Measurements from ENCODE around the gene SNX27. TPM values are rescaled to one million over a fixed set of nuclear protein-coding genes. Genes with fewer than 3 reads are reported as not detected.

SNX27 gene
- total RNA-seq, 2 experiments from 2014 or later, result 13.2 to 13.3 TPM

DNA sequence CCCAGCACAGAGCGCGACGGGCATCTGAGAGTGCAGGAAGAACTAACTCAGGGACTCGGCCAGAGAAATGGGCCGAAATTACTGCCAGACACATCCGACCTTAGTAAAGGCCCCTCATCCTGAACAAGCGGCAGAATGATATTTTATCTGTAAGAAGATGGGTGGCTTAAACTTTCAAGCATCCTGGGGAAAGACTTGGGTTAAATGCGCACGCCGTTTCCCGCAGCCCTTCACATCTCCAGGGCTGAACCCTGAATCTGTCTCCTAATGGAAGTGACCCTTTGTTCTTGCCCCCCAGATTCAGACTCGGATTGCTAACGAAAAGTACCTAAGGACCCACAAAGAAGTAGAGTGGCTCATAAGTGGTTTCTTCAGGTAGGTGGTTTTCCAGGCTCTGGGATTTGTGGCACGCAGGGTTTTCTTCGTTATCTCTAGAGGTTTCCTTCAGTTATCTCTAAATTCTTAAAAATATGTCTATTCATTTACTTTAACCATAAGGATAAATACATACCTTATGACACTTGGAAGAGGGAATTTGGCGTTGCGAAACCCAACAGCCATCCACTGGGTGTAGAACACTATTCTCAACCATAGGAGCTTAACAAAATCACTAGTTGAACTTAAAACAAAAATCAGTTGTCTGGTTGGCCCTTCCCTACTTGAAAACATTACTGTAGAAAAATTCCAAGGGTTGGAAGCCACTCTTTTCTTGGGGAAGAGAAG, 110.1 kb downstream of the SNX27 start:
- H3K27ac ChIP-seq (ENCODE audit: low read depth in 1 of 2, low read length in 2 of 2), result no peak overlapping the region
- no peaks in the 10 kb centered on the region for H3K9me3 ChIP-seq (ENCODE audit: control insufficient read depth in 1 of 2, insufficient read depth in 1 of 2, low read length in 2 of 2)
- POLR2A ChIA-PET, result interaction anchor here (1.6 kb wide), 1 partner anchor 41 kb away, joined by 7 read pairs; the partner anchor contains the start of gene MRPL9
- Mint-ChIP-seq H3K36me3 (ENCODE audit: low read depth) (no peaks in the 10 kb centered on the region), H3K27ac (no peak overlapping the region), H3K9me3 (no peaks in the 10 kb centered on the region), H3K4me3 (peak overlapping the region; percentile 76), H3K27me3 (peaks cover 86% of the 10 kb centered on the region), H3K4me1 (ENCODE audit: low read depth) (peaks cover 30% of the 10 kb centered on the region)
- TF ChIP-seq, protein P1, sequence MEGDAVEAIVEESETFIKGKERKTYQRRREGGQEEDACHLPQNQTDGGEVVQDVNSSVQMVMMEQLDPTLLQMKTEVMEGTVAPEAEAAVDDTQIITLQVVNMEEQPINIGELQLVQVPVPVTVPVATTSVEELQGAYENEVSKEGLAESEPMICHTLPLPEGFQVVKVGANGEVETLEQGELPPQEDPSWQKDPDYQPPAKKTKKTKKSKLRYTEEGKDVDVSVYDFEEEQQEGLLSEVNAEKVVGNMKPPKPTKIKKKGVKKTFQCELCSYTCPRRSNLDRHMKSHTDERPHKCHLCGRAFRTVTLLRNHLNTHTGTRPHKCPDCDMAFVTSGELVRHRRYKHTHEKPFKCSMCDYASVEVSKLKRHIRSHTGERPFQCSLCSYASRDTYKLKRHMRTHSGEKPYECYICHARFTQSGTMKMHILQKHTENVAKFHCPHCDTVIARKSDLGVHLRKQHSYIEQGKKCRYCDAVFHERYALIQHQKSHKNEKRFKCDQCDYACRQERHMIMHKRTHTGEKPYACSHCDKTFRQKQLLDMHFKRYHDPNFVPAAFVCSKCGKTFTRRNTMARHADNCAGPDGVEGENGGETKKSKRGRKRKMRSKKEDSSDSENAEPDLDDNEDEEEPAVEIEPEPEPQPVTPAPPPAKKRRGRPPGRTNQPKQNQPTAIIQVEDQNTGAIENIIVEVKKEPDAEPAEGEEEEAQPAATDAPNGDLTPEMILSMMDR (IDR thresholded peaks at IDR 0.05), result no peak
- H3K4me3 ChIP-seq (ENCODE audit: low read length), result peak overlapping the region; percentile 56
- H3K36me3 ChIP-seq (ENCODE audit: insufficient read depth, low read length), result no peaks in the 10 kb centered on the region
- DNase-seq (no peak), ATAC-seq (ENCODE audit: poor library complexity) (no peak)
- CTCF ChIA-PET, result no interaction called here
- intact Hi-C loops (cut with DNase I, micrococcal nuclease), result no loop called here
- peaks cover 21% of the 10 kb centered on the region for H3K4me1 ChIP-seq (ENCODE audit: insufficient read depth, low read length)
- H3K27me3 ChIP-seq (ENCODE audit: control insufficient read depth in 1 of 2, insufficient read depth in 2 of 2, low read length in 2 of 2), result peaks cover 38 to 46% of the 10 kb centered on the region in 2 experiments

DNA sequence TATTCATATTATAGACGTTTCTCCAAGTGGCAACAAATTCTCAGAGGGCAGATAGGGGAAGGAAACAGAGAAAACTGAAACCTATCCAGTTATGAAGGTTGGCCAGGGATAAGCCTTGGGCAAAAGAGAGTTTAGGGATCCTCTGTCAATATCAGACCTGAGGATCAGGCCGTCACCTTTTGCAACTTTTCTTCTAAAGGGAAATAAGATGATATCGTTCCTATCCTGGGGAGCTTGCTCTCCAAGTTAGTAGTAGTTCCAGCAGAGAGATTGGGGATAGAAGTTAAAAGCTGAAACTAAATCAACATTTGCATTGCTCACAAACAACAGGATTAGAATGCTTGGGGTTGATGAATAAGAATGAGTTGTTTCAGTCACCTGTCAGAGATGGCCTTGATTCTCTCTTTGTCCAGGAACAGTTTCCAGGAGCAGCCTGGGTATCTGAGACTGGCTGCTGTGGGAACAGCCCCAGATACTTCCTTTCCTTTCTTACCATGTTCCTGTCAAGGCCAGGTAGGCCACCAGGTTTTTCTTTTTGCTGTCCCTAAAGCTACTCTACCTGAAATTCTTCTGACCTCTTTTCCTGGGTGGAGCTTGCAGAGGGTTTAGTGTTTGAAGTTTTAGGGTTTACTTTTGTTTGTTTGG, 112.0 kb downstream of the SNX27 start:
- Mint-ChIP-seq H3K4me1 (ENCODE audit: low read depth) (peaks cover 20% of the 10 kb centered on the region), H3K36me3 (ENCODE audit: low read depth) (no peaks in the 10 kb centered on the region), H3K27ac (no peak overlapping the region), H3K4me3 (no peak overlapping the region), H3K27me3 (peaks cover 84% of the 10 kb centered on the region), H3K9me3 (no peaks in the 10 kb centered on the region)
- no peak for ATAC-seq (ENCODE audit: poor library complexity)
- H3K4me1 ChIP-seq (ENCODE audit: insufficient read depth, low read length), result peaks cover 16% of the 10 kb centered on the region
- H3K9me3 ChIP-seq (ENCODE audit: control insufficient read depth in 1 of 2, insufficient read depth in 1 of 2, low read length in 2 of 2), result no peaks in the 10 kb centered on the region
- no peak for DNase-seq
- peaks cover 33 to 44% of the 10 kb centered on the region in 2 experiments for H3K27me3 ChIP-seq (ENCODE audit: control insufficient read depth in 1 of 2, insufficient read depth in 2 of 2, low read length in 2 of 2)
- no peak overlapping the region for H3K27ac ChIP-seq (ENCODE audit: low read depth in 1 of 2, low read length in 2 of 2)
- ChIA-PET CTCF (no interaction called here), POLR2A (no interaction called here)
- intact Hi-C loops (cut with DNase I, micrococcal nuclease), result no loop called here
- TF ChIP-seq, protein P1 (IDR thresholded peaks at IDR 0.05), result no peak
- no peaks in the 10 kb centered on the region for H3K36me3 ChIP-seq (ENCODE audit: insufficient read depth, low read length)
- no peak overlapping the region for H3K4me3 ChIP-seq (ENCODE audit: low read length)

DNA sequence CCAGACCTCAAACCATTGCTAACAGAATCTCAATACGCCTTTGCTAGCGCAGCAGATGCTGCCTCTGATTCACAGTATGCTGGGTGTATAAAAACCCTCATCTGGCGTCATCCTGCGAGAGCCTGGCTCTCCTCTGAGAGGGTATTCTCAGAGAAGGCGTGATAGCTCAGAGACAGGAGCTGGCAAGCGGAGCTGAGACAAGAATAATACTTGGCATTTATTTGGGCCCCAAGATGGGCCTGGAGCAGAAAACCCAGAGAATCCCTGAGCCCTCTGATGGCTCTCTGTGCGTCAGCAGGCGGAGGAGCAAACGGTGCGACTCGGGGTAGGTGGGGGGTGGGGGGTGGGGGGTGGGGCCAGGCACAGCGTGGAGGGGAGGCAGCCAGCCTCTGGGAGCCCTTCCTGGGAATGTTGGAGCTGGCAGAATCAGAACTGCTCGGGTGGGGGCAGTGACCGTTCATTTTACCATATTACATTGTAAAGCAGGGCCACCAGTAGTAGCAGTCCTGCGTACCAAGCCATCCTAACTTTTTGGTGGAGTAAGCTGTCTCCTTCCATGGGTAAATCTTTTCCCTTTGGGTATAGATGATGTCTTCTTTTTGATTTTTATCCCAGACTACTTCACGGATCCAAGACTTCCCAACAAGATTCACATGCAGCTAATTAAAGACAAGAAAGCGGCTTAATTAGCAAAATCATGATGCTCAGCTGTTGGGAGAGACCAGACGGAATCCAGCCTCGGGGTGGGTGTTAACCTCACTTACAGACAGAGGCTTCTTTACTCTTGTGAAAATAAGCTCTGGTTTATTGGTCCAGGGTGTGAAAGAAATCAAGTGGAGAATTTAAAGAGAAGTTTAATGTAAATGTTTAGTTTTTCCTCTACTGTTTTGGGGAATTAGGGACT, 116.6 kb downstream of the SNX27 start:
- Histone ChIP-seq H3K27ac (ENCODE audit: low read depth in 1 of 2, low read length in 2 of 2) (no peak overlapping the region), H3K9me3 (ENCODE audit: control insufficient read depth in 1 of 2, insufficient read depth in 1 of 2, low read length in 2 of 2) (no peaks in the 10 kb centered on the region), H3K27me3 (ENCODE audit: control insufficient read depth in 1 of 2, insufficient read depth in 2 of 2, low read length in 2 of 2) (peaks cover 22 to 42% of the 10 kb centered on the region in 2 experiments), H3K4me3 (ENCODE audit: low read length) (no peak overlapping the region), H3K36me3 (ENCODE audit: insufficient read depth, low read length) (no peaks in the 10 kb centered on the region), H3K4me1 (ENCODE audit: insufficient read depth, low read length) (no peaks in the 10 kb centered on the region)
- Mint-ChIP-seq H3K27me3 (peaks cover 73% of the 10 kb centered on the region), H3K9me3 (no peaks in the 10 kb centered on the region), H3K4me1 (ENCODE audit: low read depth) (no peaks in the 10 kb centered on the region), H3K4me3 (no peak overlapping the region), H3K36me3 (ENCODE audit: low read depth) (no peaks in the 10 kb centered on the region), H3K27ac (no peak overlapping the region)
- CTCF ChIA-PET, result no interaction called here
- DNase-seq (no peak), ATAC-seq (ENCODE audit: poor library complexity) (no peak)
- TF ChIP-seq, protein P1 (IDR thresholded peaks at IDR 0.05), result no peak
- POLR2A ChIA-PET, result no interaction called here
- intact Hi-C loops (cut with DNase I, micrococcal nuclease), result no loop called here

Measured in CD4-positive, alpha-beta T cell (primary cell).